ENCODE results near the gene ITIH5. TPM values are rescaled to one million over a fixed set of nuclear protein-coding genes. Genes with fewer than 3 reads are reported as not detected.

Gene ITIH5
- total and polyA plus RNA-seq, 2 of the 13 experiments (the other 11 are each of a cell fraction or from before 2014, with no cell fraction given) = 4.7 to 8.9 TPM

DNA sequence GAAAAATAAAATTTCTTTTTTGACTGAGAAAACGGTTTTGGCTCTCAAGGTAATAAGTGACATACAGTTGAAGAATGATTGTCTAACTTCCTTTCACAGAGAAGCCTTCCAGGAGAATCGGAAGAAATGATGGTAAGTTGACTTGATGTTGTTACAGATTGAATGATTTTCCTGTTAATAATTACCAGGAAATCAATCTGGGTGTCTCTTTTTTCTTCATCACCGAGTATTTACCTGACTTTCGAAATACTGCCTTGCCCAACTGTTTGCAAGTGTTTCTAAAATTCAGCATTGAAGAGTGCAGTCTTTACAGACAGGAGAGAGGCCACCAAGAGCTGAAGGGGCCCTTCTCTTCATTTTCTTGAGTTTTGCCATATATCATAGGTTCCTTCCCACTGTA is 40.3 kb upstream of the ITIH5 start (continued):
- TF ChIP-seq MLXIP (CRISPR knock-in tag; IDR thresholded peaks at IDR 0.05; ENCODE audit: borderline replicate concordance) (0 out of 2 replicates have a peak, but pooled peaks have one; percentile 54), SRSF9 (IDR thresholded peaks at IDR 0.05; ENCODE audit: borderline replicate concordance, insufficient read depth, low read depth, low read length, poor library complexity, severe bottlenecking) (no peak), CENPT (CRISPR knock-in tag; IDR thresholded peaks at IDR 0.05; ENCODE audit: low read depth) (no peak), SOX5 (CRISPR knock-in tag; IDR thresholded peaks at IDR 0.05; ENCODE audit: borderline replicate concordance) (peak; percentile 95), SNRNP70 (IDR thresholded peaks at IDR 0.05; ENCODE audit: low read depth, low read length) (no peak), ZUFSP (CRISPR knock-in tag; IDR thresholded peaks at IDR 0.05; ENCODE audit: borderline replicate concordance) (no peak), NCOA5 (CRISPR knock-in tag; IDR thresholded peaks at IDR 0.05) (no peak), ZNF460 (CRISPR knock-in tag; IDR thresholded peaks at IDR 0.05; ENCODE audit: borderline replicate concordance) (no peak), STAG1 (CRISPR knock-in tag; IDR thresholded peaks at IDR 0.05) (no peak), MYC (CRISPR knock-in tag; IDR thresholded peaks at IDR 0.05; ENCODE audit: borderline replicate concordance) (no peak), CEBPG (CRISPR knock-in tag; IDR thresholded peaks at IDR 0.05) (peak; percentile 97), ZNF235 (CRISPR knock-in tag; IDR thresholded peaks at IDR 0.05; ENCODE audit: borderline replicate concordance) (no peak), MAFK (conservative IDR thresholded peaks at IDR 0.05 in 1 of 2, IDR thresholded peaks at IDR 0.05 in 1 of 2; ENCODE audit: low read length in 2 of 2) (no peak)
- TF ChIP-seq, protein P1, sequence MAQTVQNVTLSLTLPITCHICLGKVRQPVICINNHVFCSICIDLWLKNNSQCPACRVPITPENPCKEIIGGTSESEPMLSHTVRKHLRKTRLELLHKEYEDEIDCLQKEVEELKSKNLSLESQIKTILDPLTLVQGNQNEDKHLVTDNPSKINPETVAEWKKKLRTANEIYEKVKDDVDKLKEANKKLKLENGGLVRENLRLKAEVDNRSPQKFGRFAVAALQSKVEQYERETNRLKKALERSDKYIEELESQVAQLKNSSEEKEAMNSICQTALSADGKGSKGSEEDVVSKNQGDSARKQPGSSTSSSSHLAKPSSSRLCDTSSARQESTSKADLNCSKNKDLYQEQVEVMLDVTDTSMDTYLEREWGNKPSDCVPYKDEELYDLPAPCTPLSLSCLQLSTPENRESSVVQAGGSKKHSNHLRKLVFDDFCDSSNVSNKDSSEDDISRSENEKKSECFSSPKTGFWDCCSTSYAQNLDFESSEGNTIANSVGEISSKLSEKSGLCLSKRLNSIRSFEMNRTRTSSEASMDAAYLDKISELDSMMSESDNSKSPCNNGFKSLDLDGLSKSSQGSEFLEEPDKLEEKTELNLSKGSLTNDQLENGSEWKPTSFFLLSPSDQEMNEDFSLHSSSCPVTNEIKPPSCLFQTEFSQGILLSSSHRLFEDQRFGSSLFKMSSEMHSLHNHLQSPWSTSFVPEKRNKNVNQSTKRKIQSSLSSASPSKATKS (CRISPR knock-in tag; IDR thresholded peaks at IDR 0.05) = no peak
- TF ChIP-seq, protein P2, sequence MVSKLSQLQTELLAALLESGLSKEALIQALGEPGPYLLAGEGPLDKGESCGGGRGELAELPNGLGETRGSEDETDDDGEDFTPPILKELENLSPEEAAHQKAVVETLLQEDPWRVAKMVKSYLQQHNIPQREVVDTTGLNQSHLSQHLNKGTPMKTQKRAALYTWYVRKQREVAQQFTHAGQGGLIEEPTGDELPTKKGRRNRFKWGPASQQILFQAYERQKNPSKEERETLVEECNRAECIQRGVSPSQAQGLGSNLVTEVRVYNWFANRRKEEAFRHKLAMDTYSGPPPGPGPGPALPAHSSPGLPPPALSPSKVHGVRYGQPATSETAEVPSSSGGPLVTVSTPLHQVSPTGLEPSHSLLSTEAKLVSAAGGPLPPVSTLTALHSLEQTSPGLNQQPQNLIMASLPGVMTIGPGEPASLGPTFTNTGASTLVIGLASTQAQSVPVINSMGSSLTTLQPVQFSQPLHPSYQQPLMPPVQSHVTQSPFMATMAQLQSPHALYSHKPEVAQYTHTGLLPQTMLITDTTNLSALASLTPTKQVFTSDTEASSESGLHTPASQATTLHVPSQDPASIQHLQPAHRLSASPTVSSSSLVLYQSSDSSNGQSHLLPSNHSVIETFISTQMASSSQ (IDR thresholded peaks at IDR 0.05; ENCODE audit: low read depth) = peak; percentile 100
- TF ChIP-seq, protein P2 (CRISPR knock-in tag; IDR thresholded peaks at IDR 0.05; ENCODE audit: borderline replicate concordance) = peak; percentile 99
- TF ChIP-seq, protein P3, sequence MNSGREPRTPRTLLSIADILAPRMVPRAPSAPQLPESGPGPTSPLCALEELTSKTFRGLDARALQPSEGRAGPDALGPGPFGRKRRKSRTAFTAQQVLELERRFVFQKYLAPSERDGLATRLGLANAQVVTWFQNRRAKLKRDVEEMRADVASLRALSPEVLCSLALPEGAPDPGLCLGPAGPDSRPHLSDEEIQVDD (CRISPR knock-in tag; IDR thresholded peaks at IDR 0.05; ENCODE audit: borderline replicate concordance) = no peak
